Psoas muscle (tissue), 8 donors: ENCODE data around the gene LMTK3. TPM values are rescaled to one million over a fixed set of nuclear protein-coding genes. Genes with fewer than 3 reads are reported as not detected.
"Not testable (repeated sequence)": the region's sequence is repeated elsewhere in the genome, so short reads cannot be mapped to it uniquely, and the experiment has no call there.

Experiments used
- ATAC-seq, 4 donors: fragments of 200-7000 bp; cut with Tn5 transposase; one replicate each; pipeline ENCODE4 v1.9.1; 2020; ENCODE audit warnings: moderate library complexity in 3 of 4, mild to moderate bottlenecking in 2 of 4
- DNase-seq, 2 donors: peaks; one replicate each; pipeline ENCODE4 v3.0.0-alpha.2; 2020
- H3K27ac ChIP-seq: fragments of 200-600 bp; one replicate; pipeline ENCODE4 v1.8.0; 2022
- H3K27me3 ChIP-seq, 3 donors: fragments of 200-600 bp in 1 of 3; one replicate each; pipeline versions ENCODE4 v1.6.1 to v1.8.0; 2013 to 2022; ENCODE audit warnings: low read length in 2 of 3, mild to moderate bottlenecking in 2 of 3, moderate library complexity in 1 of 3; ENCODE audit not compliant: insufficient read depth in 3 of 3
- H3K36me3 ChIP-seq, 2 donors: fragments of 200-600 bp in 1 of 2; one replicate each; pipeline versions ENCODE4 v1.6.1 to v1.8.0; 2013 to 2022; ENCODE audit warnings: low read depth in 1 of 2, mild to moderate bottlenecking in 1 of 2, moderate library complexity in 1 of 2; ENCODE audit not compliant: insufficient read depth in 1 of 2
- H3K4me1 ChIP-seq: fragments of 200-600 bp; one replicate; pipeline ENCODE4 v1.8.0; 2022
- H3K4me3 ChIP-seq: fragments of 200-600 bp; one replicate; pipeline ENCODE4 v1.8.0; 2022; ENCODE audit warnings: mild to moderate bottlenecking
- H3K9me3 ChIP-seq: fragments of 200-600 bp; one replicate; pipeline ENCODE4 v1.8.0; 2022
- WGBS, 3 donors: extraction: QIAGEN DNeasy Blood & Tissue Kit; methylation state at CpG; one replicate each; pipeline versions ENCODE4 v1.1.6 to v1.1.7; 2013; 5-methylcytosine and 5-hydroxymethylcytosine counted together
- intact Hi-C, 2 donors: fragments of 100-400 bp; cut with DNase I; formaldehyde crosslinking; loops; one replicate each; pipeline versions ENCODE4 v1.11.0 to v1.14.2; 2022
- polyA plus RNA-seq, 3 donors: library from polyadenylated mRNA; stranded (reverse); fragments of 200-250 nt; gene quantifications; one replicate each; pipeline ENCODE4 v1.2.3, GENCODE V29; 2013
- total RNA-seq, 4 donors: library from RNA; stranded (reverse); fragmentation: NEBNext Ultra II Directional in 2 of 4; extraction: Animal tissue kit (Norgen Biotek cat#: 25700) in 2 of 4; gene quantifications; one replicate each; pipeline versions ENCODE4 v1.2.1 to v1.2.4, GENCODE V29; 2021 to 2023
- TF ChIP-seq, protein P1 (sequence below): fragments of 200-600 bp; IDR thresholded peaks from one replicate; pipeline ENCODE4 v1.8.0; 2022; ENCODE audit warnings: antibody characterized with exemption
- donor health status: healthy with polysubstance abuse.
- donor health status: DM: no; HTN: no; CAD: no; lungs with moderate emphysema.
- donor health status: Bipolar disorder and iron deficiency.
- donor health status: healthy.
- donor health status: DM: yes; HTN: yes; CAD: no.
- donor health status: DM: no; HTN: no; CAD: no.
- donor health status: DM: no; HTN: no; CAD: no.
- donor health status: DM: yes; HTN: yes; CAD: no.

The LMTK3 gene
- total and polyA plus RNA-seq, 7 donors, result 0.03 to 0.14 (median 0.06) TPM; not detected in 2

DNA sequence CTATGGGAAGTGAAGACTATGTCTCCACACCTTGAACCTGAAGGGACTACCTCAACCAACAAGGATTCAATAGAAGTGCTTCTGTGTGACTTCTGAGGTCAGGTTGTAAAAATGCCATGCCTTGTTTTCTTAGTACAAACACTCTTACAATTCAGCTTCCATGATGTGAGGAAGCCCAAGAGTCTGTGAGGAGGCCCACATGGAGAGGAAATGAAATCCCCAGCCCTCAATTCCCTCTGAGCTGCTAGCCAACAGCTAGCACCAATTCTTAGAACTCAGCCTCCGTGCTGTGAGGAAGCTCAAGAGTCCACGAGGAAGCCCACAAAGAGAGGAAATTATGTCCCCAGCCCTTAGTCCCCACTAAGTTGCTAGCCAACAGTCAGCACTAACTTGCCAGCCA lies 12.6 kb upstream of the LMTK3 start:
- Histone ChIP-seq H3K4me3 (no peak overlapping the region), H3K27me3 (peaks cover 0 to 4% (median 0%) of the 10 kb centered on the region in 3 donors), H3K27ac (no peak overlapping the region), H3K36me3 (no peaks in the 10 kb centered on the region), H3K9me3 (peaks cover 29% of the 10 kb centered on the region), H3K4me1 (no peaks in the 10 kb centered on the region)
- TF ChIP-seq, protein P1, sequence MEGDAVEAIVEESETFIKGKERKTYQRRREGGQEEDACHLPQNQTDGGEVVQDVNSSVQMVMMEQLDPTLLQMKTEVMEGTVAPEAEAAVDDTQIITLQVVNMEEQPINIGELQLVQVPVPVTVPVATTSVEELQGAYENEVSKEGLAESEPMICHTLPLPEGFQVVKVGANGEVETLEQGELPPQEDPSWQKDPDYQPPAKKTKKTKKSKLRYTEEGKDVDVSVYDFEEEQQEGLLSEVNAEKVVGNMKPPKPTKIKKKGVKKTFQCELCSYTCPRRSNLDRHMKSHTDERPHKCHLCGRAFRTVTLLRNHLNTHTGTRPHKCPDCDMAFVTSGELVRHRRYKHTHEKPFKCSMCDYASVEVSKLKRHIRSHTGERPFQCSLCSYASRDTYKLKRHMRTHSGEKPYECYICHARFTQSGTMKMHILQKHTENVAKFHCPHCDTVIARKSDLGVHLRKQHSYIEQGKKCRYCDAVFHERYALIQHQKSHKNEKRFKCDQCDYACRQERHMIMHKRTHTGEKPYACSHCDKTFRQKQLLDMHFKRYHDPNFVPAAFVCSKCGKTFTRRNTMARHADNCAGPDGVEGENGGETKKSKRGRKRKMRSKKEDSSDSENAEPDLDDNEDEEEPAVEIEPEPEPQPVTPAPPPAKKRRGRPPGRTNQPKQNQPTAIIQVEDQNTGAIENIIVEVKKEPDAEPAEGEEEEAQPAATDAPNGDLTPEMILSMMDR, result no peak
- WGBS, 3 donors, result 82 to 87% (median 85%) methylated on average over 2 of the region's 2 CpGs
- DNase-seq (no peak), ATAC-seq (no peak)
- intact Hi-C loops, result no loop called here

DNA sequence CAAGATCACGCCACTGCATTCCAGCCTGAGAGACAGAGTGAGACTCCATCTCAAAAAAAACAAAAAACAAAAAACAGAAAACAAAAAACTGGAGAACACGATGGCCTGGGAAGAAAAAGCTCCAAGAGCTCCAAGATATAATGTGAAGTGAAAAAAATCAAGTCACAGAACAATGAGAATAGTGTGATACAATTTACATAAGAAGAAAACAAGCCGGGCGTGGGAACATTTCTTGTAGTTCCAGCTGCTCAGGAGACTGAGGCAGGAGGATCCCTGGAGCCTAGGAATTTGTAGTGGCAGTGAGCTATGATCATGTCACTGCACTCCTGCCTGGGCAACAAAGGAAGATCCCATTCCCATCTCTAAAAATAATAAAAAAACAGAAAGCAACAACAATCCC lies 8.5 kb upstream of the LMTK3 start:
- ATAC-seq, result no peak
- 66 to 73% (median 68%) methylated on average over 4 of the region's 4 CpGs for WGBS, 3 donors
- TF ChIP-seq, protein P1, result no peak
- intact Hi-C loops, result no loop called here
- H3K27ac ChIP-seq, result no peak overlapping the region
- no peak overlapping the region for H3K4me3 ChIP-seq
- no peaks in the 10 kb centered on the region for H3K36me3 ChIP-seq
- no peak for DNase-seq
- no peaks in the 10 kb centered on the region for H3K4me1 ChIP-seq
- H3K27me3 ChIP-seq, result no peaks in the 10 kb centered on the region
- no peaks in the 10 kb centered on the region for H3K9me3 ChIP-seq

GRCh38 chr19:48519426-48519825 lies 7.8 kb upstream of the LMTK3 start:
- H3K4me3 ChIP-seq, H3K36me3 ChIP-seq, H3K27me3 ChIP-seq, intact Hi-C loops, DNase-seq, ATAC-seq, H3K4me1 ChIP-seq, H3K27ac ChIP-seq, H3K9me3 ChIP-seq: not testable (repeated sequence)
- 84 to 92% (median 88%) methylated on average over 4 of the region's 4 CpGs for WGBS, 3 donors

DNA sequence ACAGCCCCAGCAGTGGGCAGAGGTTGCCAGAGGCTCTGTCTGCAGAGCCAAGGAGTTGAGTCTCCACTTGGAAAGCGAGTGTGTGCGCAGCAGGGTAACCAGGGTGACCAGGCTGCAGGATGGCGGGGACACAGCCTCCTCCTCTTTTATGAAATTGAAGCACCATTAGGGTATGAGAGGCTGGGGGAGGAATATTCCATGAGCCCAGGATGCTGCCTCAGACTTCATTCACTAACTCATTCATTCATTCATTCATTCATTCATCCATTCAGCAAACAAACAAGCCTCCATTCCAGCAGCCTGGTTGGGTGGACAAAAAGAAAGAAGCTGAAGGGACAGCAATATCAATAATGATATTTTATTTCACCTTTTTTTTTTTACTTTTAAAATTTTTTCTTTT lies 6.6 kb upstream of the LMTK3 start:
- DNase-seq (no peak), ATAC-seq (no peak)
- Histone ChIP-seq H3K27me3 (peaks cover 0 to 5% (median 0%) of the 10 kb centered on the region in 3 donors), H3K27ac (no peak overlapping the region), H3K9me3 (no peaks in the 10 kb centered on the region), H3K4me1 (no peaks in the 10 kb centered on the region), H3K36me3 (no peaks in the 10 kb centered on the region), H3K4me3 (no peak overlapping the region)
- intact Hi-C loops, result no loop called here
- TF ChIP-seq, protein P1, result no peak
- 46 to 61% (median 58%) methylated on average over 3 of the region's 3 CpGs for WGBS, 3 donors

DNA sequence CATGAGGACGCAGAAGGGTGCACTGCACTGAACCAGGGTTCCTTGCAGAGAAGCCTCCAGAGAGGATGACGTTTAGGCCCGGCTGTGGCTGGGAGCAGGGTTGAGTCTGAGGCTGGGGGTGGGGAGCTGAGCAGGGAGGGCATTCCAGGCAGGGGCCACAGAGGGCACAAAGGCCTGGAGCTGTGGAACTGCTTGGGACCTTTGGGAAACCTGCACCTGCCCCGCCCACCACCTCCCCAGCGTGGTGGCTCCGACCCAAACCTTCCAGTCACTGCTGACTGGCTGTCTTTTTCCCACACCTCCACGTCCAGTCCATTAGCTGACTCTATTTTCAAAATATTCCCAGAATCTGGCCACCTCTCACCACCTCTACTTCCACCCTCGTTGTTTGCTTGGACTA lies 4.9 kb upstream of the LMTK3 start:
- H3K4me1 ChIP-seq, result no peaks in the 10 kb centered on the region
- no peak overlapping the region for H3K4me3 ChIP-seq
- DNase-seq, result no peak
- H3K36me3 ChIP-seq, result no peaks in the 10 kb centered on the region
- H3K27ac ChIP-seq, result no peak overlapping the region
- TF ChIP-seq, protein P1, result no peak
- H3K9me3 ChIP-seq, result no peaks in the 10 kb centered on the region
- peaks cover 0 to 22% (median 4%) of the 10 kb centered on the region in 3 donors for H3K27me3 ChIP-seq
- intact Hi-C loops, result no loop called here
- WGBS, 3 donors, result 73 to 78% (median 75%) methylated on average over 8 of the region's 8 CpGs
- no peak for ATAC-seq
